Activated CD4-positive, alpha-beta T cell treated with anti-CD3 and anti-CD28 coated beads for 4 hours (primary cell): ENCODE measurements around the gene GOLGA6C.
"Not testable (repeated sequence)": the region's sequence is repeated elsewhere in the genome, so short reads cannot be mapped to it uniquely, and the experiment has no call there.

Experiments
- DNase-seq, 2 donors: peaks; one replicate each; pipeline ENCODE4 v3.0.0-alpha.2; 2020

The GOLGA6C gene, protein sequence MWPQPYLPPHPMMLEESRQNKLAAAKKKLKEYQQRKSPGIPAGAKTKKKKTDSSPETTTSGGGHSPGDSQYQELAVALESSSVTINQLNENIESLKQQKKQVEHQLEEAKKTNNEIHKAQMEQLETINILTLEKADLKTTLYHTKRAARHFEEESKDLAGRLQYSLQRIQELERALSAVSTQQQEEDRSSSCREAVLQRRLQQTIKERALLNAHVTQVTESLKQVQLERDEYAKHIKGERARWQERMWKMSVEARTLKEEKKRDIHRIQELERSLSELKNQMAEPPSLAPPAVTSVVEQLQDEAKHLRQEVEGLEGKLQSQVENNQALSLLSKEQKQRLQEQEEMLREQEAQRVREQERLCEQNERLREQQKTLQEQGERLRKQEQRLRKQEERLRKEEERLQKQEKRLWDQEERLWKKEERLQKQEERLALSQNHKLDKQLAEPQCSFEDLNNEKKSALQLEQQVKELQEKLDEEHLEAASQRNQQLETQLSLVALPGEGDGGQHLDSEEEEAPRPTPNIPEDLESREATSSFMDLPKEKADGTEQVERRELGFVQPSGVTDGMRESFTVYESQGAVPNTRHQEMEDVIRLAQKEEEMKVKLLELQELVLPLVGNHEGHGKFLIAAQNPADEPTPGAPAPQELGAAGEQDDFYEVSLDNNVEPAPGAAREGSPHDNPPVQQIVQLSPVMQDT

DNA sequence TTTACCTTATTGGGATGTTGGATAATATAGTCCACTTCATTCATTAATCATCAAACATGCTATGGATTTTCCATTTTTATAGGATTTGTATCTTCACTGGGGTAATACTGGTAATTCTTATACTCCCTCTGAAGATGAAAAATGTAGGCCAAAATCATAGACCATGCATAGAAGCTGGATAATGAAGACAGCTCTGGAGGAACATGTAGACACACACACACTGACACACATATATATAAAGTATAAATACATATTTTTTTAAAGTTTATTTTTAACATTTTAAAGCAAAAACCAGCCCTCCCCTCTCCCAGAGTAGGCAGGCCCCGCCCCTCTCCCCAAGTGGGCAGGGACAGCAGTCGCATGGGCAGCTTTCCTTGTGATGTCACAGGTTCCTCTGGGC, at the start of gene GOLGA6C:
TSS of gene GOLGA6C (plus strand) at position 301 of the 400 bp plus-strand sequence. CDS start 265 bp downstream, outside the sequence.
- DNase-seq = not testable (repeated sequence)

DNA sequence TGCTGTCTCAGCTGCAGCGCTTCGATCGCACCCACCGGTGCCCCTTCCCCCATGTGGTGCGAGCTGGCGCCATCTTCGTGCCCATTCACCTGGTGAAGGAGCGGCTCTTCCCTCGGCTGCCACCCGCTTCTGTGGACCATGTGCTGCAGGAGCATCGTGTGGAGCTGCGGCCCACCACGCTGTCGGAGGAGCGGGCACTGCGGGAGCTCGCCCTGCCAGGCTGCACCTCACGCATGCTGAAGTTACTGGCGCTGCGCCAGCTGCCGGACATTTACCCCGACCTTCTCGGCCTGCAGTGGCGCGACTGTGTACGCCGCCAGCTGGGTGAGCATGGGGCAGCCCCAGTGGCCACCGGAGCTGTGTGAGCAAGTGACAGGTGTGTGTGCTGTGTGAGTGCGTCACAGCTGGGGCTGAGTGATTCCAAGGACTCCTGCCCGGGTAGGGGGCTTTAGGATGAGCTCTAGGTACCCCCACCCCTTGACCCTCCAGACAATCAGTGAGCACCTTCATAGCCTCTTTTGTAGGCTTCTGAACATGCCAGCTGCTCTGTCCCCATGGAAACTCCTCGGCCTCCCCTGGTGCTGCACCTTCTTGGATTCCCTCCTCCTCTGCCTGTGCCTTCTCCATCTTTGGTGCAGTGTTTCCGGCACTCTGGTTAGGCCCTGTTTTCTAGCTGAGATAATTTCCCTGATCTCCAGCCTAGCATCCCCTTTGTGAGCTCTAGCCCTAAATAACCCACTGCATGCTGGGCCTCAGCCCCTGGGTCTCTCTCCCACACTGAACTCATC, 49.4 kb upstream of the GOLGA6C start:
- DNase-seq = no peak

DNA sequence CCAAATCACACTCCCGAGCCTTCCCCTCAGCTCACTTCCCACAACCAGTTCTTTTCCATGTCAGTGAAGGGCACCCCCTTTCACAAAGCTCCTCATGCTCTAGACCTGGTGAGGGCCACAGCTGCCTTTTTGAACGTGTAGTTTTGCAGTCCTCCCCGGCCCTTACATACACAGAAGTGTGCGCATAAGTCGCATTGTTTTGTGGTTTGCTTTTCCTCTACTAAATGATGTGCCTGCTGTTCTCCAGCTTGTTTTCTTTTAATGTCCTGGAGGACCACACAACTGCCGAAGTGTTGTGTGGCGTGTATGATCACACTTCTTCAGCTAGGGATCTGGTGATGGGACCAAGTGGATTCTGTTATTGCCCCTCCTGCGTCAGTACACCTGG, 48.9 kb upstream of the GOLGA6C start:
- no peak for DNase-seq

GRCh38 chr15:75210811-75211230, 47.3 kb upstream of the GOLGA6C start:
- DNase-seq = no peak

GRCh38 chr15:75211436-75212199, 46.5 kb upstream of the GOLGA6C start:
- no peak for DNase-seq

GRCh38 chr15:75212200-75212858, 45.8 kb upstream of the GOLGA6C start:
- DNase-seq = no peak

DNA sequence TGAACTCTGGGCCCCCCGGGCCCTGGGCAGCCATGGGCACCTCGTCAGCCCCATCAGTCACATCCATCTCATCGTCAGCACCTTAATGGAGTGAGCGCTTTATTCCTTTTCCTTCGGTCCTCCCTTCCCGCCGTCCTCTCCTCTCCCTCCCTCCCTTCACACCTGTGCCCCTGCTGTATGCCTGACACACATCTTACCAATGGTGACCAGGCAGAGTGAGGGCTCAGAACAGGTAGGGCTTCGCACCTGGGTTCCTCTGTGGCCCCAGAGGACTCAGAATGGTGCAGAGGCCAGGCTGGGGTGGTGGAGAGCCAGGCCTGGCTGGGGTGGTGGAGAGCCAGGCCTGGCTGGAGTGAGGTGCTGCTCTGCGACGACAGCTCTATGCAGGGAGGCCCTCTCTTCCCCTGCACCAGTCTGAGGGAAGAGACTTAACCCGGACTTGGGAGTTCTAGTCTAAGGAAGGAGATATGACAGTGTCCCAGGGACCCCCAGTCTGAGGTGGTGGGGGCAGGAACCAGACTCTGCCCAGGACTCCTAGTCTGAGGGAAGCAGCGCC, 44.8 kb upstream of the GOLGA6C start:
- DNase-seq = no peak

- no peak for DNase-seq
These were observed 44.3 kb upstream of the GOLGA6C start for GRCh38 chr15:75213768-75214221.

DNA sequence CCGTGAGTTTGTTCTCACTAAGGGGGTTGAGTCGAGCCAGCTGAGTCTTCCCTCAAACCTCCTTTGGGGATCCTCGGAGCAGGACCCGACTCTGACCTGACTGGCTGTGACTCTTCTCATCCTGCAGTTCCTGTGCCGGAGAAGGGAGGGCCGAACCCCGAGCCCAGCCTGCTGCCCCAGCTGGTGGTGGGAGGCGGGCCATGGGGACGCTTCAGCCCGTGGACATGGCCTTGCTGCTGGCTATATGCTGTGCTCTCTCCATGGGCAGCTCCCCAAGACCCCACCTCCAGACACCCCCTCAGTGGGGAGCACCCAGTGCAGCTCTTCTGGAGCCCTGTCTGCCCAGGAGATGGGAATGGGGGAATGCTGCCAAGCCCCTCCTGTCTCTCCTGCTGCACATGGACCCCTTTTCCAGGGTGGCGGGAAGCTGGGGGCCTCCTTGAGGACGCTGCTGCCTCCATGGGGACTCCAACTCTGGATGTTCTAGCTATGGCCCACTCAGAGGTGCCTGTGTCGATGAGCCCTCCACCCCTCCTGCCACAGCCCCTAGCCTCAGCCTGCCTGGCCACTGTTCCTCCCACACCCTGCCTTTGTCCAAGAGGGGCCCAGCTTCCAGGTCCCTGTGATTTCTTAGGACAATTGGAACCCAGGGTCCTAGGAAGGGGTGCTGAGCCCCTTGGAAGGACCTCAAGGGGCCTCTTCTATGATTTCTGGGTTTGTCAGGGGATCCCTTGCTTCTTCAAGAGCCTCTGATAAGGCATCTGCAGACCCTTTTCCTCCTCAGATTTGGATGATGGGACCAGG, 43.6 kb upstream of the GOLGA6C start:
- no peak for DNase-seq

DNA sequence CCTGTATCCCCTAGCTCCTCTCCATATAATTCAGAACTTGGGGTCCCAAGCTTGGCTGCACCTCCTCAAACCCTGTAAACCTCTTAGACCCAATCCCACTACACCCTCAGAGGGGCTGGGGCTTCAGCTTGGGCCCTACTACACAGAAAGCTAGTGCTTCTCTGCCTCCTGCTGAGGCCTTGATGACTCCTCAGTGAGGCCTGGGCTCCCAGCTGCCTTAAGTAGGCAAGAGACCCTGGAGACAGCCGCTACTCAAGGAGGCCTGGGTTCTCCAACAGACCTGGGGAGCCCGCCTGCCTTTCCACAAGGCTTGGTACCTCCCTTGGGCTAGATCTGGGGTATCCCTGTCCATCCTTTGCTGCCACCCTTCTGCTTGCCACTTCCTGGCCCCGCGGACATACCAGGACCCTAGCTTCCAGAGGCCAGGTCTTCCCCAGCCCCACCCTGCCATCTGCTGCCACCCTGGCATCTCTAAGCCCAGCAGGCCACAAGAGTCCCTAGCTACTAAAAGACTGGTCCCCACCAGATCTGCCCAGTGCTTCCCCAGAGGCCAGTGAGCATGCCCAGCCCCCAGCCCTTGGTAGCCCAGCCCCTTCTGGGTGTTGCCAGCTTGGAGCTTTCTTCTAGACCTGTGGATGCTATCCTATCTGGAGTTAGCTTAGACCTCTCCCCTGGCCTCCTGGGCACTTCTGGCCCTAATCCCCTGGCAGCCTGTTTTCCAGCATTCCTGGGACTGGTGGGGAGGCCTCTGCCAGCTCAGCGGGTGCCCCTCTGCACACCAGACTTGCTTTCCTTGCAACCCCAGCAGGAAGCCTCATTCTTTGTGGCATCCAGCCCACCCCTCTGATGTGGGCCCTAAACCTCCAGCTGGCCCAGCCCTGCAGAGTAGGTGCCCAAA, 42.8 kb upstream of the GOLGA6C start:
- DNase-seq = no peak

GRCh38 chr15:75217012-75217411, 41.1 kb upstream of the GOLGA6C start:
- no peak for DNase-seq

DNA sequence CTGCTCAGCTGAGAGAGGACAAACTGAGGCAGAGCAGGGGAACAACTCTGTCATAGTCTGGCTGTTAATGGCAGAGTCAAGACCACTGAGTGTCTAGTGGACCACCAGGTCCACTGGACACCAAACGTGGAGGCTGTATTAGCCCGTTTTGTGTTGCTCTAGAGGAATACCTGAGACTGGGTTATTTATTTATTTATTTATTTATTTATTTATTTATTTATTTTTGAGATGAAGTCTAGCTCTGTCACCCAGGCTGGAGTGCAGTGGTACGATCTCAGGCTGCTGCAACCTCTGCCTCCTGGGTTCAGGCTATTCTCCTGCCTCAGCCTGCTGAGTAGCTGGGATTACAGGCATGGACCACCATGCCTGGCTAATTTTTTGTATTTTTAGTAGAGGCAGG, 40.6 kb upstream of the GOLGA6C start:
- not testable (repeated sequence) for DNase-seq

- not testable (repeated sequence) for DNase-seq
These were observed 38.6 kb upstream of the GOLGA6C start for GRCh38 chr15:75219507-75219929.

DNA sequence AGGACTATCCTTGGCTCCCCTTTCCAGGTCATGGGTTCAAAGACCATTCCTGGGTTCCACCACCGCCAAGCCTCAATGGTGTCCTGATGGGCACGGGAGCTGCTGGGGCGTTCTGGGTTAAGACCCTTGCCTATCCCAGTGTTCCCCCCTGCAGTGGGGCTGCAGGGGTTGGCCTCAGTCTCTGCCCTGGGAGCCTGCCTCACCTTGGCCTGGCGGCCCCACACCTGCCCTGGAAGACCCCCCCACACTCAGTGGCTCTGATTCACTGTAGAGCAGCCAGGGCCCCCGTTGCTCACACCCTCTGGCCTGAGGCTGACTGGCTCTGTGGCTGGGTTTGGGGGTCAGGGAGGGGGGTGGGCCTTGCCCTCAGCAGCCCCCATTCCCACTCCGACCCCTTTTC, 34.4 kb upstream of the GOLGA6C start:
- no peak for DNase-seq

DNA sequence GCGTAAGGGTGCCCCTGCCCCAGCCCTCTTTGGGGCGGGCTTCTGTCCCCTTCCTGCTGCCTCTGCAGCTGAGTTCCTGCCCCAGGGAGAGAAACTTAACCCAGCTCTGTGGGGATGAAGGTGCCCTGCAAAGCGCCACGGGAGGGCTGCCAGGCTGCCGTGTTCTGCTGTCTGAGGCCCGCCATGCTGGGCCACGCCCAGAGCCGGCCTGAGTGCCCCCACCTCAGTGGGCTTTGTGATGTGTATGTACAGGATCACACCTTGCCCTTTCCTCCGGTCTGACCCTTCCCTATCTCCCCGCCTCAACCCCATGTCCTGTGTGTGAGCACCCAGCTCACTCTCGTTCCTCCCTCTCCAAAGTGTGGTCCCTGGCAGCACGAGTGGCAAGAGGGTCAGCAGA, 33.9 kb upstream of the GOLGA6C start:
- DNase-seq = no peak

GRCh38 chr15:75225102-75225836, 32.9 kb upstream of the GOLGA6C start:
- DNase-seq = not testable (repeated sequence)

DNA sequence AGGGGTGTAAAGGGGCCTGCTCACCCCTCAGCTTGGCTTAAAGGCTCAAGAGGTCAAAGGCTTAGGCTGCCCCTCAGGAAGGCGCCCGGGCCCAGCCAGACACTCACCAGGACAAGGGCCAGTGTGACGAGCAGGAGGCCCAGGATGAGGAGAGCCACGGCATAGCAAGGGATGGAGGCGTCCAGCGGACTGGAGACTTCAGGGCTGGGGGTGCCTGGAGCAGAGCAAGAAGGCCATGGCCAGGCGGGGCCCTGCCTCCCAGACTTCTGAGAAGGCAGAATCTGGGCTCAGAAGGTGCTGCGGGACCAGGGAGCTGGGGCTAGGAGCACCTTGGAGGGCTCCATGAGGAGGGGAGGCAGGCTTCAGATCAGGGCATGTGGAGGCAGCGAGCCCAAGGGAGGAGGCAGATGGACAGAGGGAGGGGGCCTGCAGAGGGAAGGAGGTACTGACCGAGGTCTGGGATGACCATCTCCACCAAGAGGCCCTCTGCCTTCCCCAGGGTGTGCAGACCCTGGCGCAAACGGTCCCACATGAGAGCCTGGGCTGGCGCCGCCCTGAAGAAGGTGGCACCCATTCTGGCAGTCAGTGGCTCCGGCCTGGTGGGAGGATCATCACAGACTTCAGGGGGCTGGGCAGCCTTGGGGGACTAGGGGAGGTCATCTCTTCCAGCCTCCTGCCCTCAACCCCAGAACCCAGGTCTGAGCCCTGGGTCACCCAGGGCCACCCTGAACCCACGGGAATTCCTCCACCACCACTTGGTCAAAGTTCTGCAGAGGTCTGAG, 32.0 kb upstream of the GOLGA6C start:
- DNase-seq = no peak

GRCh38 chr15:75227112-75227511, 31.0 kb upstream of the GOLGA6C start:
- DNase-seq = not testable (repeated sequence)
